HG03060 (cell line): ENCODE results near the gene MDH1.
"Not testable (repeated sequence)": the region's sequence is repeated elsewhere in the genome, so short reads cannot be mapped to it uniquely, and the experiment has no call there.

Experiments used
- ATAC-seq: cut with Tn5 transposase; IDR thresholded peaks from one replicate; pipeline ENCODE4 v1.9.1; 2021; ENCODE audit warnings: low read depth, moderate number of reproducible peaks; ENCODE audit not compliant: unreplicated experiment

The MDH1 gene

DNA sequence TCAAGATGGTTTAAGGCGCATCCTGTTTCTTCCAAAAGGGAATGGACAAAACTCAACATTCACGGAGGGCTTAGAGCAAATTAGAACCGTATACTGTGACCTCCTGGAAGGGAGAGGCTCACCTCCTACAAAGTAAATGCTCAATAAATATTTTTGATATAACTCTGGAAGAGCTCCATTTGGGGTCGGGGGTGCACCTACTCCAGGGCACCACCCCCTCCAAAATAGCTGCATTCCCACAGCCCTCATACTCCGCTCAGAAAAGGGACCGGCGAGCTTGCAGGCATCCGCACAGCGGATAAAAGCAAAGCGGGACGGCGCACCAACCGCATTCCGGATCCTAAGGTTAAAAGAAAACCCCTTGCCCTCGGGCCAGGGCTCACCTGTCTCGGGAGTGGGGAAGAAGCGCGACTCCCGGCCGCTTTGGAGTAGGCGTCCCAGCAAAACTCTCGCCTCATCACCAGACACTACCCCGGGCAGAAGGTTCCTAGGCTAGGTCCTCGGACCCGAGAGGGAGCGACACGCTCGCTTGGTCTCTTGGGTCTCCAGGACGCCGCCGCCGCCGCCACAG, 864 bp upstream of the MDH1 start:
- ATAC-seq = no peak

DNA sequence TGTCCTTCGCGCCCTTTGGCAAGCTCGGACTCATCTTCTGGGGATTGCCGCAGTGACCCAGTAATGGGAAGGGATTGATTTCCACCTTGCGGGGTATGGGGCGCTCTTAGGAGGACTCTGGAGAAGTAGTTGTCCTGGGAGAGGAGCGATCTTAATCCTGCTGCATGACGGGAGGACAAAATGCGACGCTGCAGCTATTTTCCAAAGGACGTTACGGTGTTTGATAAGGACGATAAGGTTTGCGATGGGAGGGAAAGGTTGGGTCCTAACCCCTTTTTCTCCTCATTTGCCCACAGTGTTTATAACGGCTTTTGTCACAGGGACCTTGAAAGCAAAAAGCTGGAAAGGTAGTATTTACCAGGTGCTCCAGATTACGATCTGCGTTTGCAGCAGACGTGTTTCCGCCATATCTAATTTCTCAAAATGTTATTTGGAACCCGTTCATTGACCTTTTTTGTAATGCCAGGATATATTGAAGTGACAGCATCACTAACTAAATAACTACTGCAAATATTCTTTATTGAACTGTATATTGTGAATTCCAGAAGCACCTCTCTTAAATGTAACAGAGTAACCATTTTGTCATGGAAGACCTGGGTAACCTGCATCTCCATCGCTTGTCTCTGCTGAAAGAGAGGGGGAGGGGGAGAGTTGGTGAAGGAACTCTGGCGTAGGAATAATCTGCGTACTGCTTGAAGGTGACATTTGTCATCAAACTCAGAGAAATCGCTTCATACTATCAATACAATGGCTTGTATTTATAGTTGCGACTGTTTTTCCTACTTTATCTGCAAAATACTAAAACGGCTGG, 590 bp downstream of the MDH1 start:
- ATAC-seq = no peak

DNA sequence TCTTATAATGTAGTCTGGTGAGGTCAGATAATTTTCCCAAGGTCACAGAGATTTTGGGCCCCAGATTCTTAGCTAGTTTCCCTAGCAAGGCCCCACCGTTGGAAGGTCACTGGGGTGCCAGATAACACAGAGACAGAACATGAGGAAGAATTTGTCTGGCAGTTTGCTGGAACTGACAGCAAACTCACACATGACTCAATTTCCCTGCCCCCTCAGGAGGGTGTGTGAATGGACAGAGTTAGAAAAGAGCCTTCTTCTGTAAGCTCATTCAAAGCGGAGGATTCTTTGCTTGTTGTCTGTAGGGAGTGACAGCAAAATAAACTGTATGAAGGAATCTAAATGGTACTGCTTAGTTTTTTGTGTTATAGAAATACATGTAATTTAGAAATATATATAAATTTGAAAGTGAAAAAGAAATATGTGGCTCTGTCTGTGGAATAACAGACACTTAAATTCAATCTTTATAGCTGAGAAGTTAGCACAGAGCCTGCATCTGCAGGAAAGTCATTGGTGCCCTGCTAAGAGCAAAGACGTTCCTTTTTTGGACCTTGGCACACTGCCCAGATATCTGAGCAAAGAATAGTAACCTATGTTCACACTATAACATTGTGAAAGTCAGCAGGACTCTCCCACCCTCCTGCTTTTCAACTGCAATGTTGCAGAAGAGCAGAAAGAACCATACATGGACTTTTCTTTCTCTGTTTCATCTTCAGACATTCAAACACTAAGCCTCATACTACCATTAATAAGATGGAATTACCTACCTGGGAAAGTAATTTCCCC, 2.1 kb downstream of the MDH1 start:
- no peak for ATAC-seq

DNA sequence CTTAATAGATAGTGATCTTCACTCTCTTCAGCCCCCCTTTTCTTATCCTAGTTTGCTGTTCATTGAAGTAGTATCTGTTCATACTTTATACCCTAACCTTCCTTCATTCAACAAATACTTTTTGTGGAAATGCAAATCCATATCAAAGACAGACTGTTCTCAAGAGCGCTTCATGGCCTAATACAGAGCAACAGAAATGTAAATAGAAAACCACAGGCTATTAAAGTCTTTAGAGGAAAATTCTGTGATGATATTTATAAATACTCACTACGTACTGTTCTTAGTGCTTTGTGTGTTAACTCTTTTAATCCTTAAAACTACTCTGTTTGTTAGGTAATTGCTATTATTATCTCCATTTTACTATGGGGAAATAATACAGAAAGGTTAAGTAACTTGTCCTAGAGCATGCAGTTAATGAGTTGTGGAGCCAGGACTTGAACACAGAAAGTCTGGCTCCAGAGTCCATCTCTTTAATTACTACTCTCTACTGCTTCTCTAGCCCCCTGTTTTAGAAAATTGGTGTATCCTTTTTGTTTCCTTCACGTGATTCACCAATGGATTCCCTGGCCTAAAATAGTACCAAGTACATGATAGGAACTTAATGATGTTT, 2.9 kb downstream of the MDH1 start:
- no peak for ATAC-seq

DNA sequence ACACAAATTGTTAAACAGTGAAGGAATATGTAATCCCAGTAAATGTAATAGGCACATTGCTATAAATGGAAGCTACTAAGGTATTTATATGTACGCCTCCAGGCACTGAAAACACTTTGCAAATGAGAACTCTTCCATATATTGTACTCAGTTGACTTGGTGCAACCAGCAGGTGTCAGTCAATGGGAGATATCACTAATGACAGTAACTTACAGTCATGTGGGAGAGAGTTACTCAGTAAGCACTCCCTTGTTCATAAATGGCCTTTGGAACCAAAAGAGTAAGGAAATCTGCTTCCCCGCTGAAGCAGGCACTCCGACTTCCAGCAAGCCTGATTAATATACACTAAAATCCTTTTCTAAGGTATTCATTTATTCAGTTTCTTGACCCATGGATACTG, 5.9 kb downstream of the MDH1 start:
- ATAC-seq = no peak

DNA sequence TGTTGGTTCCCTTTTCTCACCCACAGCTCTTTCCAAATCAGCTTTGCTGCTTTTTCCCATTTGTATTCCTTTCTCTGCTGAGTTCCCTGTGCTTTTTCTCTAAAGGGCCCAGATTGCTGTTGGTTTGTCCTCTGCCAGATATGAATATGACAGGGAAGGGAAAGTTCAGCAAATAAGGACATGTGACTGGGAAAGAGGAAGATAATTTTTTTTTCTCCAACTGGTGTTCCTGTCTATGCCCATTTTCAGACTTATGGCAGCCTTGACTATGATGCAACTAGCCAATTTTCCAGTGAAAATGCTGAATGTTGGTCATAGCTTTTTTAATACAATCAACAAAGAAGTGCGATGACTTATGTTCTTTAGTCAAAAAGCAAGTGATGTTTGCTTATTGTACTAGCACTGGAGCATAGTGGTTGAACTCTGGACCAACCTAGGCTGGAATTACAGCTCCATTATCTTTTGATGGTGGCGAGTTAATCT, 7.7 kb downstream of the MDH1 start:
- no peak for ATAC-seq

DNA sequence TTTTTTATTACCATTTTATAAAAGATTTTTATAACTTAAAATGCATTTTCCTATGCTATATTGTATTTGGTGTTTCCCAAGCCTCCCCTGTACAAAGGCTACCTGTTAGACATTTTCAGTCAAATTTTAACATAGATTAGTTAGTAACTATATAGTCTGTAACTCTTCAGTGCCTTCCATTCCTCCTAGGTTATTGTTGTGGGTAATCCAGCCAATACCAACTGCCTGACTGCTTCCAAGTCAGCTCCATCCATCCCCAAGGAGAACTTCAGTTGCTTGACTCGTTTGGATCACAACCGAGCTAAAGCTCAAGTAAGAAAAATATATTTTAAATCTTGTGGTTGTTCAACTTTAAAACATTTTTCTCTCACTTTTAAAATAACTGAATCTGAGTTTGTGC, 10.2 kb downstream of the MDH1 start:
- no peak for ATAC-seq

DNA sequence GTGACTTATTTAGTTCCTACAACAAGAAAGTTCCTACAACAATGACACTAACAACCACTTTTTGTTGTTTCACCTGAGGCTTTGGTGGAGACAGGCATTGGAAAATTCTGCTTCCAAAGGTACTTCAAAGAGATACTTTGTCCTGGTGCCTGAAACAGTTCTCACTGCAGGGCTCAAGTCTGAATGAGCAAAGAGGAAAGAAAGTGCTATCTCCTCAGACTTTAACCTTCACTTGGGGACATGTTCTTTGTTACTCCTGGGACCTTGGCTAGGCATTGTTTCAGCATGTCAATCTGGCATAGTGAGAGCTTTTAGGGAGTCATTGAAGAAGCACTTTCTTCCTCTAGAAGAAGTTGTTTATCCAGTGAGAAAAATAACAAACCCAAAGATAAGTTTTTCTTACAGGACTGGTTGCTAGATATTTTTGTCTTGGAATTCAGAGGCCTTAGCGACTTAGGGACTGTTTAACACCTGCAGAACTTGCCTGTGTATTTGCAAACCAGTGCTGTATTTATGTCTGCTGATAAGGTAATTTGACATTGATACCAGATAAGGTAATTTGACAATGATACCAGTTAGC, 12.2 kb downstream of the MDH1 start:
- ATAC-seq = no peak

DNA sequence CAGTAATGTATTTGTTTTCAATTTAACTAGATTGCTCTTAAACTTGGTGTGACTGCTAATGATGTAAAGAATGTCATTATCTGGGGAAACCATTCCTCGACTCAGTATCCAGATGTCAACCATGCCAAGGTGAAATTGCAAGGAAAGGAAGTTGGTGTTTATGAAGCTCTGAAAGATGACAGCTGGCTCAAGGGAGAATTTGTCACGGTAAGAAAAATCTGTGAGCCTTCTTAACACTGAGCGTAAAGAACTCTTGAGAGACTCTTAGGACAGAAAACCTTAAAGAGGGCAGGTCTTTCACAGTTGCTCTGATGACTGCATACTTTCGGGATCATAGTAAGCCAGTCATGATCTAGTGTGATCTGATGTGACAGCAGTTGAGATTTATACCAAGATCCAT, 15.9 kb downstream of the MDH1 start:
- ATAC-seq = no peak

DNA sequence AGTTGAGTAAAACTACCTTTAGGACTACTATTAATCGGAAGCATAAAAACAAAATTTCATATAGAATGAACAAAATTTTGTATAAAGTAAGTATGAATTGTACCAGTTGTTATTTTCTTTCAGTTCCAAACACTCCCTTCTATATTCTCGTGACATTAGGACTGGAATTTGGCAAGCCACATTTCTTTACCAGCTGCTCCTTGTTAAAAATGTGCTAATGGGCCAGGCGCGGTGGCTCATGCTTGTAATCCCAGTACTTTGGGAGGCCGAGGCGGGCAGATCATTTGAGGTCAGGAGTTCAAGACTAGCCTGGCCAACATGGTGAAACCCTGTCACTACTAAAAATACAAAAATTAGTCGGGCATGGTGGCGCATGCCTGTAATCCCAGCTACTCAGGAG, 20.1 kb downstream of the MDH1 start:
- ATAC-seq = not testable (repeated sequence)

DNA sequence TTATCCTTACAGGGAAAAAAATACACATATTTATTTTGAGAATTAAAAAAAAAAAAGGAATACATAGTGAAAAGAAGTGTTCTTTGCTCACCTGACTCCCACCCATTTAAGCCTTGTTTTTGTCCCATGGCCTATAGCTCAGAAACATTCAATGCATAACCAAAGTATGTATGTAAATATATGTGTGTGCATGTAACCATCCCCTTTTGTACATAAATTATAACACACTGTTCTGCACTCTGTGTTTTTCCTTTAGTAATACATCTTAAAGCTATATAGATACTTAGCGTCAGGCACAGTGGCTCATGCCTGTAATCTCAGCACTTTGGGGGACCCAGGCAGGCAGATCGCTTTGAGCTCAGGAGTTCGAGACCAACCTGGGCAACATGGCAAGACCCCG, 21.8 kb downstream of the MDH1 start:
- ATAC-seq = no peak

DNA sequence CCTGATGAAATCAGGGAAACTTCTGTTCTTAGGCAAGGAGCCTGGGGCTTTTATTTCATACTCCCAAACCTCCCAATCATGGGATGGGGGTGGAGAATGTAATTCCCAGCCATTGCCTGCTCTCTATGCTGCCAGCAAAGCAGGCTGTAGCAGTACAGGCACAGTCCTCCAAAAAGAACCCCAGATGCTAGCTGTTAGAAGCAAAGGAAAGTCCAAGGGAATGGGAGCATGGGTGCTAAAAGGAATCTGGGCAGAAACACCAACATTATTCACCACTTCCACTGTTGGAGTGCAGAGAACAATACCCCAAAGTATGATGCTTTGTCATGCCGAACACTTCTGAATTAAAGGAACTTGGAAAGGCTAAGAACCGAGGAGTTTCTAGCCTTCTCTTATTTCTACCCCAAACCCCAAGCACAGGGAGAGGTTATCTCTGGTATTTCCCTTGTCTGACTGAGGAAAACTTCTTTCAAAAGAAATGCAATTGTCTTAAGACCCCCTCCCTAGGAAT, 24.7 kb downstream of the MDH1 start:
- no peak for ATAC-seq

DNA sequence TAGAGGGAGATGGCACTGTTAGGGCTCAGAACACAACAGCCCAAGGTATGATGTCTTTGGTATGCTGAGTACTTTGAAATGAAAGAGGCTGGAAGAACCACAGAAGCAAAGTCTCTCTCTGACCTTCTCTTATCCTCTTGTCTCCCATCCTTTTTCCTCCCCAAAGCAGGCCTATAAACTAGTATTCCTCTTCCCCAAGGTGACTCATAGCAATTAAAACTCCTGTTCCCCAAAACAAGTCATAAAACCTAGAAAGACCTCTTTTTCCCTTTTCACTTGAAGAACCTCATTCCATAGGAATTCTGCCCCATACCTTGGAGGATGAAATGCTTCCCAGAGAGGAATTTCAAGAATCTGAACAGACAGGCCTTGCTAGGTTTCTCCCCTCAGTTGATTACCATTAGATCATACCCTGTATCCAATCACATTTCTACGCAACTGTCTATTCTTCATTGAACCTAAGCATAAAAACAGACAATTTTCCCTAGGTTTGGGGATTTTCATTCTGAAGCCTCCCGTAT, 25.7 kb downstream of the MDH1 start:
- no peak for ATAC-seq

DNA sequence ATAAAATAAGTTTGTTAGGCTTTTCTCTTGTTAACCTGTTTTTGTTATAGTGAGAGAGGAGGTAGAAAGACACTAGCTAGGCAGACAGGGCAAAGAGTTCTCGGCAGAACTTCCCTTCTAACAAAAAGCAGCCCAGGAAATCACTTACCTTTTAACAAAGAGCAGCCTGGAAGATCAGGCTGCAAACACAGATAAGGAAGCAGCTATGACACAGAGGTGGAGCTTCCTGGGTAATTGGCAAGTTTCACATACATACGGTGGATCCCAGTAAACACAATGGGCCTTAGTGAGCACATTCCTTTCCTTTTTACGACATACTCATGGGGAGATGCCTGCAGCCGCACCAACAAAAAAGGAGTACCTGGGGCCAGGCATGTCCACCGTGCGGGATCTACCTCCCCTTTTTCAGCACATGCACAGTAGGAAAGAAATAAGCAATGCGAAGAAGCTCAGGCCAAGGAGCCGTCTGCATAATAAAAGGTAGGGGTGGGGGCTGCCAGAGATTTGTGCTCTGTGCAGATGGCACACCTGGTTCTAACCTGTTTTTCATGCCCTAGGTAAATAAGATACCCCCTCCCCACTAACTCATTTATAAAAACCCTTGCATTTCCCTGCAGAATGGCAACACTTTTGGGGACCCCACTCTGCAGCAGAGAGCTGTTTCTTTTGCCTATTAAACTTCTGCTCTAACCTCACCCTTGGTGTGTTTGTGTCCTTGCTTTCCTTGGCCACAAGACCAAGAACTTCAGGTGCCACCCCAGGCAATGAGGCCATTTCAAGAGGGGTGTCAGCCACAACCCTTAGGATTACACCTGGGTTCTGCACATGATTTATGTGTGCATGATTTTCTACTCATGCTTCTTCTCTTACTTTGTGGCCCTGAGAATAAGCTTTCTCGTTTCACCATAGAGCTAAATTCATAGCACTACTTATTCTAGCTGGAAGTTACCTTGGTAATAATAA, 26.5 kb downstream of the MDH1 start:
- ATAC-seq = no peak

DNA sequence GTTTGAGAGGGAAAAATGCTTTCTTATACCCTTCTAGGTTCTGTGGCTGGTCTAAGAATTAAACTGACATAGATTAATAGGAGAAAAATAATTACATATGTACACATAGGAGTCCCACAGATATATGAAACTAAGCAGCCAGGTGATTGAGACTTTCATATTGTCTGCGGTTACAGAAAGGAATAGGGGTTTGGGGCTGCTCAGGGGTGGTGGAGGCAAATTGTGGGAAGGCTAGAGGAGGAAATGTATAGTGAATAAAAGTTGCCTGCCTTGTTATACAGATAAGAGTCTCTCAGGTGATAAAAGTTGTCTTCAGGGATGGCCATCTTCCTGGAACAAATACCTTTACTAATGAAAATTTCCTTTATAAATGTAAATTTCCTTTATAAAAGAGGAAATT, 28.6 kb downstream of the MDH1 start:
- ATAC-seq = no peak

DNA sequence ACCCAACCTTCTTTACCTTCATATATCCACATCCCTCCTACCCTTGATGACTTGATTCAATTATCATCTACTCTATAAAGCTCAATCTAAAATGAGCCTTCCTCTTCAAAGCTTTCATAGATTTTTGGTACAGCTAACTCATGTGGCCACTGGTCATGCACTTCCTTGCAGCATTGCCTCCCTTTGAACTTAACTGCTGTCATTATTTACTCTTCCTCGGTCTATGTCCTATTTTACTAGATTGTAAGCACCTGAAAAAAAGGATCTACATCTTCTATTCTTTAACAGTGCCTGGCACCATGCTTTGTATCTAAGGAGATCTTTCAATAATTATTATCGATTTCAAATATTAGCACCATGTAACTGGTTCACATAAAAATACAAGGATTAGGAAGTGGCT, 30.6 kb downstream of the MDH1 start:
- no peak for ATAC-seq

DNA sequence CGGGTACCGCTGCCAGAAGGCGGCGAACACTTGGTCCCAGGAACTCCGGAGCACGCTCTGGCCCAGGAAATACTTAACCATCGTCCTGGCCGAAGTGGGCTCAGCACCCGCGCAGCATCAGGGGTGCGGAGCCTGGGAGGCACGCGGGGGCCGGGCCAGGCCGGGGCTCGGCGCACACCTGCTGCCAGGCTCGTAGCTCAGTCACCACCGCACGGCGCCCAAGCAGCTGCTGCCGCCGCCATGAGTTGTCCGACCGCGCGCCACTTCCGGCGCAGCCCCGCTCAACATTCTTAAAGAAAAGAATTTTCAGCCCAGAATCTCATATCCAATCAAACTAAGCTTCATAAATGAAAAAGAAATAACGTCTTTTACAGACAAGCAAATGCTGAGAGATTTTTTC, 34.0 kb downstream of the MDH1 start:
- ATAC-seq = no peak

DNA sequence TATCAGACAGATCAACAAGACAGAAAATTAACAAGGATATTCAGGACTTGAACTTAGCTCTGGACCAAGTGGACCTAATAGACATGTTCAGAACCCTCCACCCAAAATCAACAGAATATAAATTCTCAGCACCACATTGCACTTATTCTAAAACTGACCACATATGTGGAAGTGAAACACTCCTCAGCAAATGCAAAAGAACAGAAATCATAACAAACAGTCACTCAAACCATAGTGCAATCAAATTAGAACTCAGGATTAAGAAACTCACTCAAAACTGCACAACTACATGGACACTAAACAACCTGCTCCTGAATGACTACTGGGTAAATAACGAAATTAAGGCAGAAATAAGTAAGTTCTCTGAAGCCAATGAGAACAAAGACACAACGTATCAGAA, 35.0 kb downstream of the MDH1 start:
- not testable (repeated sequence) for ATAC-seq

DNA sequence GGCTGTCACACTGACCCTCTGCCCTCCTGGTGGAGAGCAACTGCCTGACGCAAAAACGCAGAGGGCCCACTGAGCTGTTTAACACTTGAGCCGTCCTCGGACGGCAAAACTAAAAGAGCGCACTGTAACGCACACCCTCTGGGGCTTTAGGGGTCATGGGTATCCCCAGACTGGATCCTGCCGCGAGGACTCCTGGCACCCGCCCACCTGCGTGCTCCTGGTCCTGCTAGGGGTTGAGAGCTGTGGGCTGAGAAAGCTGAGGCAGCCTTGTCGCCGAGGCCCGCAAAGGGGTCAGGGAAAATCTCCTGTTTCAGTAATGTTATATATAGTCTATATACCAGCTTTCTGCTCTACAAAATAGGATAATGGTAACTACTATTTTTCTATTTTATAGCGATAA, 39.1 kb downstream of the MDH1 start:
- ATAC-seq = no peak
